Heart left ventricle (tissue), 13 donors: ENCODE data around the gene TTLL5.

Source experiments
- POLR2A ChIP-seq, 2 donors: fragments of 450-650 bp; IDR thresholded peaks; one replicate each; pipeline ENCODE4 v1.6.1; 2017; ENCODE audit warnings: antibody characterized with exemption in 2 of 2, mild to moderate bottlenecking in 2 of 2, moderate library complexity in 2 of 2
- TF ChIP-seq, protein P1 (sequence below), 12 donors: fragments of 200-600 bp; sonication (generic) in 4 of 12; IDR thresholded peaks; one replicate each; pipeline versions ENCODE4 v1.5.0 to v1.8.0; 2018 to 2022; ENCODE audit warnings: antibody characterized with exemption in 12 of 12, mild to moderate bottlenecking in 5 of 12
- donor health status: ischemic (EF 13 %, LVEDD 7.1; RV severe dilation, severe dysfunction).
- donor health status: DM: no; HTN: yes; CAD: no.
- donor health status: DM: no; HTN: no; CAD: no.
- donor health status: ischemic (EF 25% LVEDD 6.9; RV normal size, moderate dysfunction).
- donor health status: ischemic (EF 25% LVEDD 5.7; RV mildly dilated, moderate dysfunction).
- donor health status: ischemic (EF 35%, LVEDD 5.7; RV mildly dilated, moderate dysfunction).
- donor health status: nonischemic (EF 11% LVEDD 7.7; RV severe dilation, severe dysfunction).
- donor health status: DM: yes; HTN: yes; CAD: no.
- donor health status: PGD.
- donor health status: ischemic (EF 29% LVEDD 5.4; RV normal size, mild dysfunction).
- donor health status: nonischemic (EF 23%, LVEDD 6.1; RV moderate dilation, normal function).

DNA sequence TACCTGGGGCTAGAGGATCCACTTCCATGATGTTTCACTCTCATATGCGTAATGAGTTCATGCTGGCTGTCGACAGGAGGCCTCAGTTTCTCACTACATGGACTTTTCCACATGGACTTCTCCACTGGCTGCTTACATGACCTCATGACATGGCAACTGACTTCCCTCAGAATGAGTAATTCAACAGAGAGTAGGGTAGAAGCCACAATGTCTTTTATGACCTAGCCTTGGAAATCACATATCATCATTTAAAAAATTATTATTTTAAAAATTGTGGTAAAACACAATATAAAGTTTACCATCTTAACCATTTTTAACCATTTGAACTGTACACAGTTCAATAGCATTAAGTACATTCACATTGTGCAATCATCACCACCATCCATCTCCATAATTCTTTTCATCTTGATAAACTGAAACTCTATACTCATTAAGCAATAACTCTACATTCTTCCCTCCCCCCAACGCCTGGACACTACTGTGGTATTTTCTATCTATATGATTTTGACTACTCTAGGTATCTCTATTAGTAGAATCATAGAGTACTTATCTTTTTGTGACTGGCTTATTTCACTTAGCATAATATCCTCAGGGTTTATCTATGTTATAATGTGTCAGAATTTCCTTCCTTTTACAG is 176.2 kb downstream of the TTLL5 start:
- TF ChIP-seq POLR2A (IDR thresholded peaks at IDR 0.05): no peak
- TF ChIP-seq, protein P1, sequence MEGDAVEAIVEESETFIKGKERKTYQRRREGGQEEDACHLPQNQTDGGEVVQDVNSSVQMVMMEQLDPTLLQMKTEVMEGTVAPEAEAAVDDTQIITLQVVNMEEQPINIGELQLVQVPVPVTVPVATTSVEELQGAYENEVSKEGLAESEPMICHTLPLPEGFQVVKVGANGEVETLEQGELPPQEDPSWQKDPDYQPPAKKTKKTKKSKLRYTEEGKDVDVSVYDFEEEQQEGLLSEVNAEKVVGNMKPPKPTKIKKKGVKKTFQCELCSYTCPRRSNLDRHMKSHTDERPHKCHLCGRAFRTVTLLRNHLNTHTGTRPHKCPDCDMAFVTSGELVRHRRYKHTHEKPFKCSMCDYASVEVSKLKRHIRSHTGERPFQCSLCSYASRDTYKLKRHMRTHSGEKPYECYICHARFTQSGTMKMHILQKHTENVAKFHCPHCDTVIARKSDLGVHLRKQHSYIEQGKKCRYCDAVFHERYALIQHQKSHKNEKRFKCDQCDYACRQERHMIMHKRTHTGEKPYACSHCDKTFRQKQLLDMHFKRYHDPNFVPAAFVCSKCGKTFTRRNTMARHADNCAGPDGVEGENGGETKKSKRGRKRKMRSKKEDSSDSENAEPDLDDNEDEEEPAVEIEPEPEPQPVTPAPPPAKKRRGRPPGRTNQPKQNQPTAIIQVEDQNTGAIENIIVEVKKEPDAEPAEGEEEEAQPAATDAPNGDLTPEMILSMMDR (IDR thresholded peaks at IDR 0.05): no peak
